HepG2 (cell line): Measurements from ENCODE around the gene NUAK2. TPM values are rescaled to one million over a fixed set of nuclear protein-coding genes. Genes with fewer than 3 reads are reported as not detected.

ENCODE experiments used
- BRD4 ChIP-seq: sonication (generic); formaldehyde crosslinking; IDR thresholded peaks from 2 replicates; pipeline ENCODE4 v1.4.0; 2020; ENCODE audit warnings: missing genetic modification reagents
- KLF11 ChIP-seq: IDR thresholded peaks from 2 replicates; pipeline ENCODE4 v1.6.1; 2016; ENCODE audit warnings: missing compliant biosample characterization
- MAZ ChIP-seq, 2 experiments: sonication (generic) in 1 of 2; formaldehyde crosslinking in 1 of 2; IDR thresholded peaks; 2 replicates each; pipeline versions ENCODE4 v1.5.0 to v1.6.1; 2012 to 2020; ENCODE audit warnings: low read depth in 2 of 2, mild to moderate bottlenecking in 2 of 2, borderline replicate concordance in 1 of 2, improper control_type of control experiment in 1 of 2, low read length in 1 of 2, missing genetic modification reagents in 1 of 2, moderate library complexity in 1 of 2
- MED1 ChIP-seq: sonication (generic); formaldehyde crosslinking; IDR thresholded peaks from 2 replicates; pipeline ENCODE4 v1.4.0; 2020; ENCODE audit warnings: missing genetic modification reagents
- NFE2L2 ChIP-seq: fragments of 150-350 bp; IDR thresholded peaks from 2 replicates; pipeline ENCODE4 v1.6.1; 2014; ENCODE audit warnings: low read length
- NONO ChIP-seq, 2 experiments: fragments of 450-650 bp in 1 of 2; sonication (generic) in 1 of 2; formaldehyde crosslinking in 1 of 2; IDR thresholded peaks in 1 of 2; conservative IDR thresholded peaks in 1 of 2; 2 replicates each; pipeline versions ENCODE4 v1.6.1 to v1.8.0; 2017 to 2022; ENCODE audit warnings: mild to moderate bottlenecking in 1 of 2, missing genetic modification reagents in 1 of 2, moderate library complexity in 1 of 2
- NR2F6 ChIP-seq, 2 experiments: IDR thresholded peaks; 2 replicates each; pipeline ENCODE4 v1.6.1; 2016; ENCODE audit warnings: antibody characterized with exemption in 1 of 2, mild to moderate bottlenecking in 1 of 2
- POLR2A ChIP-seq, 2 experiments: IDR thresholded peaks; 2 replicates each; pipeline ENCODE4 v1.6.1; 2011; ENCODE audit warnings: low read depth in 2 of 2, low read length in 2 of 2, mild to moderate bottlenecking in 1 of 2, moderate library complexity in 1 of 2; ENCODE audit not compliant: insufficient read depth in 1 of 2
- PPARG ChIP-seq: conservative IDR thresholded peaks from 2 replicates; pipeline ENCODE4 v1.6.1; 2016; ENCODE audit warnings: missing biosample characterization, missing genetic modification reagents
- SALL1 ChIP-seq: sonication (generic); formaldehyde crosslinking; IDR thresholded peaks from 2 replicates; pipeline ENCODE4 v1.8.0; 2022; ENCODE audit warnings: mild to moderate bottlenecking, missing genetic modification reagents
- SOX13 ChIP-seq, 3 experiments: fragments of 450-650 bp in 1 of 3; sonication (generic) in 1 of 3; formaldehyde crosslinking in 1 of 3; IDR thresholded peaks in 2 of 3; conservative IDR thresholded peaks in 1 of 3; 2 replicates each; pipeline versions ENCODE4 v1.5.0 to v1.6.1; 2016 to 2020; ENCODE audit warnings: antibody characterized with exemption in 1 of 3, mild to moderate bottlenecking in 1 of 3, missing compliant biosample characterization in 1 of 3, missing genetic modification reagents in 1 of 3, moderate library complexity in 1 of 3
- SP1 ChIP-seq, 2 experiments: fragments of 450-650 bp in 1 of 2; sonication (generic) in 1 of 2; formaldehyde crosslinking in 1 of 2; IDR thresholded peaks; 2 replicates each; pipeline versions ENCODE4 v1.4.0 to v1.6.1; 2016 to 2020; ENCODE audit warnings: missing genetic modification reagents in 1 of 2
- TCF12 ChIP-seq, 2 experiments: fragments of 450-650 bp in 1 of 2; sonication (generic) in 1 of 2; formaldehyde crosslinking in 1 of 2; IDR thresholded peaks; 2 replicates each; pipeline versions ENCODE4 v1.6.1 to v1.8.0; 2017 to 2022; ENCODE audit warnings: antibody characterized with exemption in 1 of 2, mild to moderate bottlenecking in 1 of 2, missing genetic modification reagents in 1 of 2, moderate library complexity in 1 of 2
- ZMAT3 ChIP-seq: sonication (generic); formaldehyde crosslinking; conservative IDR thresholded peaks from 2 replicates; pipeline ENCODE4 v1.7.0; 2021; ENCODE audit warnings: missing genetic modification reagents
- ZNF317 ChIP-seq: sonication (generic); formaldehyde crosslinking; IDR thresholded peaks from 2 replicates; pipeline ENCODE4 v1.5.0; 2020; ENCODE audit warnings: mild to moderate bottlenecking, missing genetic modification reagents
- ZSCAN21 ChIP-seq: sonication (generic); formaldehyde crosslinking; IDR thresholded peaks from 2 replicates; pipeline ENCODE4 v1.8.0; 2022; ENCODE audit warnings: mild to moderate bottlenecking, missing genetic modification reagents, moderate library complexity, borderline replicate concordance
- polyA plus RNA-seq, 8 experiments: library from polyadenylated mRNA; depleted of rRNA in 3 of 8; stranded (reverse) in 7 of 8; unstranded in 1 of 8; fragments of >200 nt; fragmentation: Illumina TruSeq in 4 of 8; extraction: Trizol in 4 of 8; gene quantifications; 2 replicates each; pipeline versions ENCODE4 v1.2.1 to v1.2.3, GENCODE V29; 2011 to 2016; ENCODE audit warnings: low read depth in 4 of 8, missing spikeins in 1 of 8, mixed read lengths in 1 of 8; ENCODE audit not compliant: insufficient read depth in 1 of 8
- total RNA-seq, 5 experiments: library from RNA; depleted of rRNA; stranded (reverse); fragments of >200 nt; fragmentation: Illumina TruSeq; extraction: Trizol; gene quantifications; 2 replicates each; pipeline ENCODE4 v1.2.3, GENCODE V29; 2016; ENCODE audit warnings: low read depth in 1 of 5
- TF ChIP-seq, protein P1 (sequence below): sonication (generic); formaldehyde crosslinking; IDR thresholded peaks from 2 replicates; pipeline ENCODE4 v1.5.0; 2020; ENCODE audit warnings: missing genetic modification reagents
- TF ChIP-seq, protein P2 (sequence below): IDR thresholded peaks from 2 replicates; pipeline ENCODE4 v1.6.1; 2016; ENCODE audit warnings: missing biosample characterization, missing genetic modification reagents, low read depth
- TF ChIP-seq, protein P3 (sequence below): sonication (generic); formaldehyde crosslinking; conservative IDR thresholded peaks from 2 replicates; pipeline ENCODE4 v1.4.0; 2020; ENCODE audit warnings: mild to moderate bottlenecking, missing genetic modification reagents, moderate library complexity

Gene NUAK2
- total and polyA plus RNA-seq, 2 of the 13 experiments (the other 11 are each of a cell fraction or from before 2014, with no cell fraction given) = 0.75 to 1.1 TPM

DNA sequence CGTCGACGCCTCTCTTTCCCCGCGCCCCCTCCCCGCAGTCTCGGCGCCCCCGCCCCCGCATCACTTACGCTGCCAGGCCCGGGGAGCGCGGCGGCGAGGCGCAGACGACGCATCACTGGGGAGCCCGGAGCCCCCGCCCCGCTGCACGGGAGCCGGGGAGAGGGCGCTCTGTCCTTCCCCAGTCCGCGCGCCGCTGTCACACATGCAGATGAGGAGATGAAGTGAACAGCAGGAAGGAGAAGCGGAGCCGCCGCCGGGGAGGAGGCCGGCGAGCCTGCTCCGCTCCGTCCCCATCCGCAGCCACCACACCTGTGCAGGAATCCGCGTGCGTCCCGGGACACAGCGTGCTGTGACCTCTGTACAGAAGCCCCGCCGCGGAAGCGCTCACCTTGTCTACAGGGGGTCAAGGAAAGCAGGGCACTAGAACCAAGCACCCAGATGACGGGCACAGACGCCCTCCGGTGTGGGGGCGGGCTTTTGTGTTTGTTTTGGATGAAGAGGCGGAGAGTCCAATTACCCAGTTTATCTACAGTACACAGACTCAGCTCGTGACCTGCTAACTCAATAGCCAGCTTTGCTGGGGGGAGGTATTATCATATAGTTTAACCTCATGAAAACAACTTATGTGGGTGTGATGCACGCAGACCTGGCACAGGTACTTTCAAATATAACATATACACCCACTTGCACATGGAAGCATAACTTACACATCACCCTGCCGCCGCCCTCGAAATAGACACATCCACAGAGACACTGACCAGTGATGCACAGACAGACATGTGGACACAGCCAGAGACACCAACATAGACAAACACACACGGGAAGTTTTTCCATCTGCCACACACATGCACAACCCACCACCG is 22.8 kb upstream of the NUAK2 start (continued):
- TF ChIP-seq ZSCAN21 (no peak), NONO (IDR thresholded peaks at IDR 0.05) (no peak), NONO (CRISPR knock-in tag; conservative IDR thresholded peaks at IDR 0.05) (0 out of 2 replicates have a peak, but pooled peaks have one; percentile 35), POLR2A (IDR thresholded peaks at IDR 0.05; ENCODE audit: insufficient read depth in 1 of 2, low read depth in 2 of 2, low read length in 2 of 2) (no peak), MAZ (IDR thresholded peaks at IDR 0.05; ENCODE audit: borderline replicate concordance, low read depth, low read length) (no peak), MAZ (CRISPR knock-in tag; IDR thresholded peaks at IDR 0.05; ENCODE audit: low read depth) (0 out of 2 replicates have a peak, but pooled peaks have one; percentile 28), MED1 (CRISPR knock-in tag) (0 out of 2 replicates have a peak, but pooled peaks have one; percentile 12), BRD4 (no peak), ZMAT3 (no peak), SP1 (IDR thresholded peaks at IDR 0.05) (no peak), SP1 (CRISPR knock-in tag; IDR thresholded peaks at IDR 0.05) (no peak), SALL1 (CRISPR knock-in tag) (peak; percentile 17; the same call in 1 of the 2 replicates), TCF12 (IDR thresholded peaks at IDR 0.05) (no peak), TCF12 (CRISPR knock-in tag; IDR thresholded peaks at IDR 0.05) (no peak), NFE2L2 (no peak), PPARG (CRISPR knock-in tag) (peak; percentile 44; the same call in 1 of the 2 replicates), SOX13 (IDR thresholded peaks at IDR 0.05) (no peak), SOX13 (CRISPR knock-in tag; conservative IDR thresholded peaks at IDR 0.05 in 1 of 2, IDR thresholded peaks at IDR 0.05 in 1 of 2) (peak in 1 of 2 experiments; percentile 25; a peak in 1 of 4 replicates), NR2F6 (IDR thresholded peaks at IDR 0.05) (peak; percentile 33; the same call in 1 of the 2 replicates), NR2F6 (CRISPR knock-in tag; IDR thresholded peaks at IDR 0.05) (peak; percentile 44; the same call in 1 of the 2 replicates), ZNF317 (no peak), KLF11 (CRISPR knock-in tag) (no peak)
- TF ChIP-seq, protein P1, sequence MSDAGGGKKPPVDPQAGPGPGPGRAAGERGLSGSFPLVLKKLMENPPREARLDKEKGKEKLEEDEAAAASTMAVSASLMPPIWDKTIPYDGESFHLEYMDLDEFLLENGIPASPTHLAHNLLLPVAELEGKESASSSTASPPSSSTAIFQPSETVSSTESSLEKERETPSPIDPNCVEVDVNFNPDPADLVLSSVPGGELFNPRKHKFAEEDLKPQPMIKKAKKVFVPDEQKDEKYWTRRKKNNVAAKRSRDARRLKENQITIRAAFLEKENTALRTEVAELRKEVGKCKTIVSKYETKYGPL = no peak
- TF ChIP-seq, protein P2, sequence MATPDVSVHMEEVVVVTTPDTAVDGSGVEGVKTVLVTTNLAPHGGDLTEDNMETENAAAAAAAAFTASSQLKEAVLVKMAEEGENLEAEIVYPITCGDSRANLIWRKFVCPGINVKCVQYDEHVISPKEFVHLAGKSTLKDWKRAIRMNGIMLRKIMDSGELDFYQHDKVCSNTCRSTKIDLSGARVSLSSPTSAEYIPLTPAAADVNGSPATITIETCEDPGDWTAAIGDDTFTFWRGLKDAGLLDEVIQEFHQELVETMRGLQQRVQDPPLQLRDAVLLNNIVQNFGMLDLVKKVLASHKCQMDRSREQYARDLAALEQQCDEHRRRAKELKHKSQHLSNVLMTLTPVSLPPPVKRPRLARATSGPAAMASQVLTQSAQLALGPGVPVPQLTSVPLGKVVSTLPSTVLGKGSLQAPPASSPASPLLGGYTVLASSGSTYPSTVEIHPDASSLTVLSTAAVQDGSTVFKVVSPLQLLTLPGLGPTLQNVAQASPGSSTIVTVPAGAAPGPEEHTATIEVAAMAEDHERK (CRISPR knock-in tag) = no peak
- TF ChIP-seq, protein P3, sequence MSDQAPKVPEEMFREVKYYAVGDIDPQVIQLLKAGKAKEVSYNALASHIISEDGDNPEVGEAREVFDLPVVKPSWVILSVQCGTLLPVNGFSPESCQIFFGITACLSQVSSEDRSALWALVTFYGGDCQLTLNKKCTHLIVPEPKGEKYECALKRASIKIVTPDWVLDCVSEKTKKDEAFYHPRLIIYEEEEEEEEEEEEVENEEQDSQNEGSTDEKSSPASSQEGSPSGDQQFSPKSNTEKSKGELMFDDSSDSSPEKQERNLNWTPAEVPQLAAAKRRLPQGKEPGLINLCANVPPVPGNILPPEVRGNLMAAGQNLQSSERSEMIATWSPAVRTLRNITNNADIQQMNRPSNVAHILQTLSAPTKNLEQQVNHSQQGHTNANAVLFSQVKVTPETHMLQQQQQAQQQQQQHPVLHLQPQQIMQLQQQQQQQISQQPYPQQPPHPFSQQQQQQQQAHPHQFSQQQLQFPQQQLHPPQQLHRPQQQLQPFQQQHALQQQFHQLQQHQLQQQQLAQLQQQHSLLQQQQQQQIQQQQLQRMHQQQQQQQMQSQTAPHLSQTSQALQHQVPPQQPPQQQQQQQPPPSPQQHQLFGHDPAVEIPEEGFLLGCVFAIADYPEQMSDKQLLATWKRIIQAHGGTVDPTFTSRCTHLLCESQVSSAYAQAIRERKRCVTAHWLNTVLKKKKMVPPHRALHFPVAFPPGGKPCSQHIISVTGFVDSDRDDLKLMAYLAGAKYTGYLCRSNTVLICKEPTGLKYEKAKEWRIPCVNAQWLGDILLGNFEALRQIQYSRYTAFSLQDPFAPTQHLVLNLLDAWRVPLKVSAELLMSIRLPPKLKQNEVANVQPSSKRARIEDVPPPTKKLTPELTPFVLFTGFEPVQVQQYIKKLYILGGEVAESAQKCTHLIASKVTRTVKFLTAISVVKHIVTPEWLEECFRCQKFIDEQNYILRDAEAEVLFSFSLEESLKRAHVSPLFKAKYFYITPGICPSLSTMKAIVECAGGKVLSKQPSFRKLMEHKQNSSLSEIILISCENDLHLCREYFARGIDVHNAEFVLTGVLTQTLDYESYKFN (CRISPR knock-in tag) = 0 out of 2 replicates have a peak, but pooled peaks have one; percentile 28
